H1 (cell line): ENCODE data around the gene TMC3. TPM values are rescaled to one million over a fixed set of nuclear protein-coding genes. Genes with fewer than 3 reads are reported as not detected.
"Not testable (repeated sequence)": the region's sequence is repeated elsewhere in the genome, so short reads cannot be mapped to it uniquely, and the experiment has no call there.

Source experiments
- CTCF ChIA-PET: fragments of 300-600 bp; sonication (Branson Sonifier 250); formaldehyde crosslinking; loops from one replicate; lab custom pipeline; 2021; ENCODE audit not compliant: partially characterized antibody; lab: Charles Lee
- POLR2A ChIA-PET: fragments of 300-600 bp; sonication (Branson Sonifier 250); formaldehyde crosslinking; loops from one replicate; lab custom pipeline; 2021; ENCODE audit warnings: inconsistent platforms; ENCODE audit not compliant: partially characterized antibody; lab: Charles Lee
- DNase-seq, 2 experiments: peaks; one replicate each; pipeline versions ENCODE4 v3.0.0 to v3.0.0-alpha.2; 2010 to 2022; ENCODE audit warnings: low spot score in 2 of 2, low read depth in 1 of 2, mixed read lengths in 1 of 2
- FAIRE-seq: peaks from 2 replicates; lab custom pipeline; 2011; peaks lifted over from hg19 to GRCh38; lab: Jason Lieb, UNC
- H2AFZ ChIP-seq: 2 replicates; pipeline ENCODE4 v1.8.1; 2012; ENCODE audit warnings: low read length, inconsistent platforms
- H2AK5ac ChIP-seq: 2 replicates; pipeline ENCODE4 v1.6.1; 2013; ENCODE audit warnings: low read depth, low read length
- H2BK120ac ChIP-seq: replicated peaks from 2 replicates; pipeline ENCODE3; 2013; ENCODE audit warnings: low read depth, low read length, inconsistent platforms
- H2BK12ac ChIP-seq: 2 replicates; pipeline ENCODE4 v1.6.1; 2013; ENCODE audit warnings: low read depth, low read length
- H2BK15ac ChIP-seq: 2 replicates; pipeline ENCODE4 v1.6.1; 2013; ENCODE audit warnings: low read length
- H2BK20ac ChIP-seq: 2 replicates; pipeline ENCODE4 v1.6.1; 2013; ENCODE audit warnings: low read length
- H2BK5ac ChIP-seq: 2 replicates; pipeline ENCODE4 v1.6.1; 2013; ENCODE audit warnings: low read depth, low read length
- H3K14ac ChIP-seq: 2 replicates; pipeline ENCODE4 v1.6.1; 2013; ENCODE audit warnings: inconsistent platforms; ENCODE audit not compliant: insufficient read length
- H3K18ac ChIP-seq: 2 replicates; pipeline ENCODE4 v1.6.1; 2013; ENCODE audit warnings: low read length; ENCODE audit errors: extremely low read depth
- H3K23ac ChIP-seq: 2 replicates; pipeline ENCODE4 v1.6.1; 2013; ENCODE audit warnings: inconsistent platforms; ENCODE audit not compliant: insufficient read length
- H3K23me2 ChIP-seq: 2 replicates; pipeline ENCODE4 v1.6.1; 2013; ENCODE audit warnings: low read depth, low read length
- H3K27ac ChIP-seq: 2 replicates; pipeline ENCODE4 v1.6.1; 2011; ENCODE audit warnings: low read depth, low read length, inconsistent platforms
- H3K27me3 ChIP-seq, 4 experiments: replicated peaks in 1 of 4; 1 replicate in 1 of 4; 2 replicates in 3 of 4; pipeline versions ENCODE4 v1.6.1 to v1.8.1; 2011 to 2013; ENCODE audit warnings: low read length in 3 of 4, mild to moderate bottlenecking in 3 of 4, inconsistent platforms in 2 of 4, mixed read lengths in 2 of 4, moderate library complexity in 1 of 4; ENCODE audit not compliant: control insufficient read depth in 3 of 4, insufficient read depth in 3 of 4; ENCODE audit errors: extremely low read depth in 1 of 4
- H3K36me3 ChIP-seq, 4 experiments: 2 replicates each; pipeline versions ENCODE4 v1.6.1 to v1.8.1; 2011 to 2013; ENCODE audit warnings: mild to moderate bottlenecking in 4 of 4, low read length in 3 of 4, moderate library complexity in 2 of 4, control low read depth in 1 of 4, inconsistent platforms in 1 of 4; ENCODE audit not compliant: insufficient read depth in 4 of 4, control insufficient read depth in 2 of 4
- H3K4ac ChIP-seq: replicated peaks from 2 replicates; pipeline ENCODE3; 2013; ENCODE audit warnings: low read length, low read depth, mixed read lengths, inconsistent platforms; ENCODE audit not compliant: insufficient read length
- H3K4me1 ChIP-seq, 4 experiments: replicated peaks in 1 of 4; 1 replicate in 1 of 4; 2 replicates in 3 of 4; pipeline versions ENCODE4 v1.6.1 to v1.8.1; 2011 to 2013; ENCODE audit warnings: low read length in 3 of 4, inconsistent platforms in 2 of 4, mixed read lengths in 1 of 4; ENCODE audit not compliant: insufficient read depth in 4 of 4, control insufficient read depth in 3 of 4
- H3K4me2 ChIP-seq, 2 experiments: 2 replicates each; pipeline versions ENCODE4 v1.6.1 to v1.8.1; 2011 to 2013; ENCODE audit warnings: low read depth in 2 of 2, low read length in 2 of 2, control low read depth in 1 of 2, inconsistent platforms in 1 of 2, mild to moderate bottlenecking in 1 of 2; ENCODE audit not compliant: insufficient read depth in 1 of 2
- H3K4me3 ChIP-seq, 4 experiments: fragments of 200-600, 300-600 bp in 1 of 4; sonication (generic), shearing (Covaris generic), sonication (Bioruptor Twin) in 1 of 4; 2 replicates each; pipeline versions ENCODE4 v1.5.1 to v1.8.1; 2011 to 2016; ENCODE audit warnings: low read length in 4 of 4, low read depth in 3 of 4, control low read depth in 2 of 4, inconsistent platforms in 2 of 4, mild to moderate bottlenecking in 2 of 4, mixed read lengths in 1 of 4, moderate library complexity in 1 of 4; ENCODE audit not compliant: insufficient read depth in 2 of 4; ENCODE audit errors: extremely low read depth in 1 of 4
- H3K56ac ChIP-seq: replicated peaks from 2 replicates; pipeline ENCODE3; 2013; ENCODE audit warnings: low read depth, mild to moderate bottlenecking, mixed read lengths, low read length, inconsistent platforms; ENCODE audit not compliant: insufficient read length
- H3K79me1 ChIP-seq: 2 replicates; pipeline ENCODE4 v1.6.1; 2013; ENCODE audit warnings: low read depth, low read length, control low read depth
- H3K79me2 ChIP-seq, 2 experiments: 2 replicates each; pipeline versions ENCODE4 v1.6.1 to v1.8.1; 2012 to 2013; ENCODE audit warnings: low read length in 2 of 2, mild to moderate bottlenecking in 2 of 2, inconsistent platforms in 1 of 2; ENCODE audit not compliant: insufficient read depth in 2 of 2, control insufficient read depth in 1 of 2
- H3K9ac ChIP-seq, 4 experiments: replicated peaks in 1 of 4; 1 replicate in 1 of 4; 2 replicates in 3 of 4; pipeline versions ENCODE4 v1.6.1 to v1.8.1; 2011 to 2013; ENCODE audit warnings: low read depth in 3 of 4, low read length in 3 of 4, control low read depth in 2 of 4, mild to moderate bottlenecking in 2 of 4, moderate library complexity in 2 of 4, inconsistent platforms in 1 of 4; ENCODE audit errors: extremely low read depth in 1 of 4
- H3K9me3 ChIP-seq, 2 experiments: 2 replicates each; pipeline versions ENCODE4 v1.6.1 to v1.8.1; 2012 to 2013; ENCODE audit warnings: mild to moderate bottlenecking in 2 of 2, moderate library complexity in 2 of 2, control low read depth in 1 of 2, inconsistent platforms in 1 of 2, low read depth in 1 of 2, low read length in 1 of 2, mixed read lengths in 1 of 2; ENCODE audit not compliant: insufficient read depth in 2 of 2
- H4K20me1 ChIP-seq, 2 experiments: replicated peaks in 1 of 2; 2 replicates each; pipeline versions ENCODE3 to v1.8.1; 2011 to 2013; ENCODE audit warnings: inconsistent platforms in 2 of 2, low read length in 2 of 2, mild to moderate bottlenecking in 1 of 2; ENCODE audit not compliant: insufficient read depth in 2 of 2, control insufficient read depth in 1 of 2
- H4K5ac ChIP-seq: 2 replicates; pipeline ENCODE4 v1.6.1; 2013; ENCODE audit warnings: low read length, low read depth, mixed read lengths, inconsistent platforms; ENCODE audit not compliant: insufficient read length
- H4K8ac ChIP-seq: 2 replicates; pipeline ENCODE4 v1.8.0; 2013; ENCODE audit warnings: mild to moderate bottlenecking, moderate library complexity, low read length, inconsistent platforms; ENCODE audit not compliant: insufficient read depth; ENCODE audit errors: extremely low read depth
- H4K91ac ChIP-seq: replicated peaks from 2 replicates; pipeline ENCODE3; 2013; ENCODE audit warnings: low read length, mixed read lengths, inconsistent platforms; ENCODE audit not compliant: insufficient read length
- CTCF ChIP-seq, 3 experiments: IDR thresholded peaks; 1 replicate in 2 of 3; 2 replicates in 1 of 3; pipeline versions ENCODE4 v1.5.1 to v1.6.1; 2011; ENCODE audit warnings: low read length in 3 of 3, mild to moderate bottlenecking in 3 of 3, inconsistent platforms in 2 of 3, low read depth in 1 of 3, moderate library complexity in 1 of 3; ENCODE audit not compliant: insufficient read depth in 1 of 3; ENCODE audit errors: control extremely low read depth in 1 of 3
- HDAC2 ChIP-seq, 2 experiments: fragments of 300-600 bp in 1 of 2; sonication (generic) in 1 of 2; IDR thresholded peaks; 2 replicates each; pipeline ENCODE4 v1.6.1; 2011 to 2012; ENCODE audit warnings: low read depth in 2 of 2, low read length in 2 of 2, mild to moderate bottlenecking in 2 of 2, moderate library complexity in 2 of 2, borderline replicate concordance in 1 of 2, inconsistent platforms in 1 of 2
- MAX ChIP-seq: IDR thresholded peaks from 2 replicates; pipeline ENCODE4 v1.6.1; 2012; ENCODE audit warnings: inconsistent platforms
- SIRT6 ChIP-seq: IDR thresholded peaks from one replicate; pipeline ENCODE4 v1.7.1; 2012; ENCODE audit warnings: low read length, inconsistent platforms
- TAF1 ChIP-seq: IDR thresholded peaks from 2 replicates; pipeline ENCODE4 v1.6.1; 2011; ENCODE audit warnings: mild to moderate bottlenecking, low read depth, low read length
- YY1 ChIP-seq: IDR thresholded peaks from 2 replicates; pipeline ENCODE4 v1.6.1; 2011; ENCODE audit warnings: low read depth, mild to moderate bottlenecking, low read length
- WGBS, 2 experiments: shearing (Covaris generic) in 1 of 2; methylation state at CpG; one replicate each; pipeline versions ENCODE4 v1.1.6 to v1.1.7; 2013 to 2015; ENCODE audit warnings: low lambda C conversion rate in 2 of 2, mixed read lengths in 2 of 2, inconsistent platforms in 1 of 2, low coverage in 1 of 2, missing lambda C conversion rate in 1 of 2; ENCODE audit not compliant: insufficient replicate concordance in 2 of 2, insufficient coverage in 1 of 2, insufficient read length in 1 of 2; ENCODE audit errors: extremely low coverage in 1 of 2, missing lambda C conversion rate in 1 of 2; 5-methylcytosine and 5-hydroxymethylcytosine counted together
- polyA plus RNA-seq, 7 experiments: library from polyadenylated mRNA; depleted of rRNA in 3 of 7; stranded (reverse) in 5 of 7; unstranded in 2 of 7; fragments of >200 nt in 5 of 7; fragments of 200-250 nt in 2 of 7; gene quantifications; 1 replicate in 5 of 7; 2 replicates in 1 of 7; 4 replicates in 1 of 7; pipeline versions ENCODE4 v1.2.1 to v1.2.3, GENCODE V29; 2011 to 2013; ENCODE audit warnings: missing spikeins in 2 of 7, mixed read lengths in 2 of 7
- total RNA-seq: library from RNA; stranded (reverse); fragmentation: NEBNext Ultra II Directional; extraction: Animal tissue kit (Norgen Biotek cat#: 25700); gene quantifications from 2 replicates; pipeline ENCODE4 v1.2.1, GENCODE V29; 2021

The TMC3 gene
- total and polyA plus RNA-seq, 2 of the 8 experiments (the other 6 are each of a cell fraction or from before 2014, with no cell fraction given): not detected

- TF ChIP-seq CTCF (IDR thresholded peaks at IDR 0.05; ENCODE audit: control extremely low read depth in 1 of 3, insufficient read depth in 1 of 3, low read depth in 1 of 3, low read length in 3 of 3) (no peak), SIRT6 (no peak), YY1 (no peak), HDAC2 (IDR thresholded peaks at IDR 0.05; ENCODE audit: borderline replicate concordance in 1 of 2, low read depth in 2 of 2, low read length in 2 of 2) (no peak), MAX (no peak), TAF1 (no peak)
These were observed 24.7 kb downstream of the TMC3 start (continued) for GRCh38 chr15:81349271-81349670.

- H2BK5ac ChIP-seq, H3K4me1 ChIP-seq, H3K36me3 ChIP-seq, H2BK20ac ChIP-seq, H2AFZ ChIP-seq, H3K18ac ChIP-seq, H3K14ac ChIP-seq, DNase-seq, H3K9me3 ChIP-seq, H2BK120ac ChIP-seq, H3K27me3 ChIP-seq, H3K79me1 ChIP-seq, H2BK12ac ChIP-seq, H4K5ac ChIP-seq, H3K27ac ChIP-seq, H3K4ac ChIP-seq, H2BK15ac ChIP-seq, H3K4me2 ChIP-seq, CTCF ChIA-PET, H3K4me3 ChIP-seq, H3K79me2 ChIP-seq, H4K20me1 ChIP-seq, H3K23me2 ChIP-seq, POLR2A ChIA-PET, H4K8ac ChIP-seq, H3K9ac ChIP-seq, FAIRE-seq, H3K56ac ChIP-seq, H2AK5ac ChIP-seq, H4K91ac ChIP-seq, H3K23ac ChIP-seq: not testable (repeated sequence)
- 88% methylated on average over 11 of the region's 11 CpGs; no CpG with 5 or more reads in 1 of the 2 experiments for WGBS, 2 experiments
These were observed 25.3 kb downstream of the TMC3 start for GRCh38 chr15:81348691-81349090.
